Measurements from ENCODE around the gene AMN1. TPM values are rescaled to one million over a fixed set of nuclear protein-coding genes. Genes with fewer than 3 reads are reported as not detected.
A peak's percentile ranks its signal among the peaks of the same experiment; 100 is the strongest.

AMN1 gene
- total RNA-seq, result 10 to 100 TPM in 1 of 6 donors, 1 to 10 TPM in 5; 2.1 to 15.9 (median 5.7) TPM

DNA sequence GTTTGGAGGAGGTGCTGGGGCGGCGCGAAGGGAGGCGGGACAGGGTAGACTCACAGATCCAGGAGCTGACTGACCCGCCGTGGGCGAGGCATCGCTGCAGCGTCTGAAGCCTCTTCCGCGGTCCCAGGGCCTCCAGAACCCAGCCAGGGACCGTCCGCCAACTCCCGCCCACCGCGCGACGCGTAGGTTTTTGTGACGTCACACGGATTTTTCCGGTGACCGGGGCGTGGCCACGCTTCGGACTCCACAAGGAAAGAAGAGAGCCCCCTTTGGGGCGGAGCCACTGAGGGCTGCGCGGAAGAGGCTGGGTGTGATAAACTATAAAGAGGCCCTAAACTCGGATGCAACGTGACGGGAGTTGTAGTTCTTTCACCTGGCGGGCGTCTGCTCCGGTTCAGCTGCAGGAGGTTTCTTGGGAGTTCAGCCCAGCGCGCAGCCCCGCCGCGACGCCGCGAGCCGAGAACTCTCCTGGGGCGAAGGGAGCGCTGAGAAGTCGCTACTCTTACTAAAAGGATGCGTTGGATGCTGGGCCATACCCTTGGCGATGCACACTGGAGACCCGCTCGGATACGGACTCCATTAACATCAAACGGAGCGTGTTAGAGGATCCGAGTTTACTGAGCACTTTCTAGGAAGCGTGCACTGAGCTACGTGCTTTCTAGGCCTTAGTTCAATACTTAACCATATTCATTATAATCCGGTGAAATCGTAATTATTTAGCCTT is at the start of gene AMN1:
Gene AMN1, minus strand, starts transcription at position 105 of the 724 bp plus-strand sequence. Its CDS starts 13 bp downstream, at position 92.
- H3K4me1 ChIP-seq, result peaks cover 36 to 50% (median 42%) of the 10 kb centered on the region in 4 donors
- peak within 1 kb of the TSS; percentile 59 to 74 (median 61) for H3K4me3 ChIP-seq
- ATAC-seq (ENCODE audit: low FRiP score in 2 of 2) (peak; percentile 99), DNase-seq (peak; percentile 99)
- 1 to 2% methylated on average over 22 to 49 of the region's 59 CpGs for WGBS, 2 donors
- TF ChIP-seq POLR2A (IDR thresholded peaks at IDR 0.05) (peak in 3 of 4 donors; percentile 34 to 95 (median 83)), EP300 (IDR thresholded peaks at IDR 0.05) (peak in 2 of 4 donors; percentile 47 to 74), POLR2AphosphoS5 (IDR thresholded peaks at IDR 0.05) (peak; percentile 70 to 86), CTCF (IDR thresholded peaks at IDR 0.05) (peak in 4 of 6 experiments; percentile 35 to 60 (median 48))
- H3K36me3 ChIP-seq, result no peaks in the 10 kb centered on the region
- no peaks in the 10 kb centered on the region for H3K9me3 ChIP-seq
- no peaks in the 10 kb centered on the region for H3K27me3 ChIP-seq
- peak within 1 kb of the TSS; percentile 94 to 99 (median 98) for H3K27ac ChIP-seq

DNA sequence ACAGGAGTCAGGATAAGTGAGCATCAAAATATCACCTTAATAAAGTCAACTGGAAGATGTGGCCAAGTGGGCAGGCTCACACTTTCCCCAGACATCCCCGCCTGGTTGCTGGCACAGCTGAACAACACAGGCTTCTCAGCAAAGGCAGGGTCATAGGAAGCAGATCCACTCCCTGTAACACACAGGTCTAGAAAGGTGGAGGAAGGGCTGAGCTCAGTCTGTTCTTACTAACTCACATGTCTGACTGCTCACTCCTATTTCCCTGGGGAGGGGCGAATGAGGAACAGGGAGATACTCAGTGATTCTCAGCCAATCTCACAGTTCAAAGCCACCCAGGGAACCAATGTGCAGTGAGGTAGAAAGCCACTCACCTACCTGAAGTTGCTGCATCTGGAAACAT is 45.0 kb upstream of the AMN1 start:
- Histone ChIP-seq H3K27me3 (no peaks in the 10 kb centered on the region), H3K4me1 (peaks cover 0 to 9% (median 7%) of the 10 kb centered on the region in 4 donors), H3K4me3 (no peak overlapping the region), H3K27ac (no peak overlapping the region), H3K36me3 (no peaks in the 10 kb centered on the region), H3K9me3 (no peaks in the 10 kb centered on the region)
- WGBS, 2 donors, result 66 to 75% methylated on average over 2 of the region's 2 CpGs
- DNase-seq (no peak), ATAC-seq (ENCODE audit: low FRiP score in 2 of 2) (peak in 1 of 2 donors; percentile 26)
- TF ChIP-seq EP300 (IDR thresholded peaks at IDR 0.05), result no peak
- no peak for TF ChIP-seq POLR2AphosphoS5 (IDR thresholded peaks at IDR 0.05)
- TF ChIP-seq CTCF (IDR thresholded peaks at IDR 0.05), result no peak
- TF ChIP-seq POLR2A (IDR thresholded peaks at IDR 0.05), result no peak

GRCh38 chr12:31773223-31773750 is 44.5 kb upstream of the AMN1 start:
- no peak for TF ChIP-seq POLR2AphosphoS5 (IDR thresholded peaks at IDR 0.05)
- TF ChIP-seq POLR2A (IDR thresholded peaks at IDR 0.05), result no peak
- TF ChIP-seq EP300 (IDR thresholded peaks at IDR 0.05), result no peak
- no peak for TF ChIP-seq CTCF (IDR thresholded peaks at IDR 0.05)
- Histone ChIP-seq H3K9me3 (no peaks in the 10 kb centered on the region), H3K27me3 (no peaks in the 10 kb centered on the region), H3K36me3 (no peaks in the 10 kb centered on the region), H3K27ac (no peak overlapping the region), H3K4me3 (no peak overlapping the region), H3K4me1 (peaks cover 0 to 9% (median 7%) of the 10 kb centered on the region in 4 donors)
- ATAC-seq (ENCODE audit: low FRiP score in 2 of 2) (peak in 1 of 2 donors; percentile 34), DNase-seq (no peak)
- 50 to 62% methylated on average over 1 to 2 of the region's 2 CpGs for WGBS, 2 donors

- Histone ChIP-seq H3K4me1 (peaks cover 0 to 9% (median 7%) of the 10 kb centered on the region in 4 donors), H3K27ac (peak overlapping the region in 1 of 4 donors; percentile 48), H3K9me3 (no peaks in the 10 kb centered on the region), H3K36me3 (no peaks in the 10 kb centered on the region), H3K27me3 (no peaks in the 10 kb centered on the region), H3K4me3 (no peak overlapping the region)
- 51 to 64% methylated on average over 5 of the region's 5 CpGs for WGBS, 2 donors
- no peak for DNase-seq
- ATAC-seq (ENCODE audit: low FRiP score in 2 of 2), result no peak
- no peak for TF ChIP-seq POLR2AphosphoS5 (IDR thresholded peaks at IDR 0.05)
- TF ChIP-seq EP300 (IDR thresholded peaks at IDR 0.05), result no peak
- no peak for TF ChIP-seq CTCF (IDR thresholded peaks at IDR 0.05)
- TF ChIP-seq POLR2A (IDR thresholded peaks at IDR 0.05), result no peak
Measured at GRCh38 chr12:31772685-31773222, 43.9 kb upstream of the AMN1 start.

All from upper lobe of left lung (tissue), 6 donors.